ENCODE data around the gene RCAN3.

The RCAN3 gene

DNA sequence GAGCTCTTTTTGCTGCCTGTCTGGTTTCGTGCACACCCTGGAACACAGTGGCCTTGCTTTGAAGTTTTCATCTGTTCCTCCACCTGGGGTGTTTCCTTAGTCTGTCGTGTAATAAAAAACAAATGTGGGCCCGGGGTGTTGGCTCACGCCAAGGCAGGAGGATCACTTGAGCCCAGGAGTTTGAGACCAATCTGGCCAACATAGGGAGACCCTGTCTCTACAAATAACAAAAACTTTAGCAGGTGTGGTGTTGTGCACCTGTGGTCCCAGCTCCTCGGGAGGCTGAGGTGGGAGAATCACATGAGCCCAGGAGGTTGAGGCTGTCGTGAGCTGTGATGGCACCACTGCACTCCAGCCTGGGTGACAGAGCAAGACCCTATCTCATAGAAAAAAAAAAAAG lies 57.7 kb downstream of the RCAN3 start:
- TF ChIP-seq CTCF (conservative IDR thresholded peaks at IDR 0.05; ENCODE audit: control insufficient read depth, insufficient read depth, low read depth, low read length), result no peak
- no peak overlapping the region for H3K4me3 ChIP-seq (ENCODE audit: control insufficient read depth, low read depth, low read length)

DNA sequence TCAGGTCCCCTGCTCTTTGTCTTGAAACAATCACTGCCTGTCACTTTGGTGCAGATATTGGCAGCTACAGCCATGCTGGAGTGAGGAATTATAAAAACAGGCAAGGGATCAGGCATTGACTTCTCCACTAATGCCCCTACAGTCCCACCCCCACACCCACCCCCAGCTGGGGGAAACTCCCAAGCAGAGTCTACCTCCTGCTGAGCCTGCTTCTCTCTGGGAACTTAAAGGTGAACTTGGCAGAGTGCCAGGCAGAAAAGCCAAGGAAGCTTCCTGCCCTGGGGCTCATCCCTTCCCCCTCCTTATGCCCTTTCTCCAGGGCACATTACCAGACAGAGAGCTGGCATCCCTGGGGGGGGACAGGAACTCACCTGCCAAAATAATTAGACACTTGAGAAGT lies 60.0 kb downstream of the RCAN3 start:
- H3K4me3 ChIP-seq (ENCODE audit: control insufficient read depth, low read depth, low read length), result no peak overlapping the region
- TF ChIP-seq CTCF (conservative IDR thresholded peaks at IDR 0.05; ENCODE audit: control insufficient read depth, insufficient read depth, low read depth, low read length), result no peak
- no peak for DNase-seq (ENCODE audit: low read depth)

More for the DNA sequence above, 57.7 kb downstream of the RCAN3 start:
- DNase-seq (ENCODE audit: low read depth), result no peak

DNA sequence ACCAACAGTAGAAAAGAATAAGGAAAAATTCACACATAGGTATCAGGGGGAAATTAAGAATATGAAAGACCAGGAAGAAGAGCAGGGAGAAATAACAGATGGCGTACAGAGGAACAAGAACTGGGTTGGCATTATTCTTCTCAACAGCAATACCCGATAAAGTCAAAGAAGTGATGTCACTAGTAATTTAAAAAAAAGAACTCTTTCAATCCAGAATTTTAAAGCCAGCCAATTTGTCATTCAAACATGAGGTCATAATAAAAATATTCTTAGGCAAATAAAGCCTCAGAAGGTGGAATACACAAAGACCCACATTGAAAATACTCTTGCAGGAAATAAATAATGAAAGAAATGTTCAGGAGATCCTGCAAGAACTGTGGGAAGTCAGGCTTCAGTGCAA lies 62.1 kb downstream of the RCAN3 start:
- TF ChIP-seq CTCF (conservative IDR thresholded peaks at IDR 0.05; ENCODE audit: control insufficient read depth, insufficient read depth, low read depth, low read length), result no peak
- no peak overlapping the region for H3K4me3 ChIP-seq (ENCODE audit: control insufficient read depth, low read depth, low read length)
- no peak for DNase-seq (ENCODE audit: low read depth)

DNA sequence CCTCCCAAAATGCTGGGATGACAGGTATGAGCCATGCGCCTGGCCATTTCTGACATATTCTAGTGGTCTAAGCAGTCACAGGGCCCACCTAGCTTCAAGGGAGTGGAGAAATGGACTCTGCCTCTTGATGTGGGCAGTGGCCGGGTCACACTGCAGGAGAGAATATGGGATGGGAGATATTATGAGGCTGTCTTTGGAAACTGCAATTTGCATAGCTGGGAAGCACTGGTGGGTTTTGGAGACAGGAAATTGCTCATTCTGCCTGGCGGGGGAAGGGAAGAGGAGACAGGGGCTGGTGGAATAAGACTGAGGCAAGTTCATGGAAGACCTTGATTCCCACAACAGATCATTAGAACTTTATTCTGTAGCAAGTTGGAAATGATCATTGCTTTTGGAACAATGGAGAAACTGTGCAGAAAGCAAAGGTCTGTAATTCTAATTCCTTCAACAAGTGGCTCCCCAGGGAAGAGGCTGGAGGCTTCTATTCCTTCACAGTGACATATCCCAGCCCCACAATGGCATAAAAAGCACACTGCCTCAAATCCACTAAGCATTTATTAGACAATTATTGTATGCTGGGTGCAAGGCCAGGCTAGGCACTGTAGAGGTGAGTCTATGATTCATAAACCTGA lies 63.7 kb downstream of the RCAN3 start:
- no peak for TF ChIP-seq CTCF (conservative IDR thresholded peaks at IDR 0.05; ENCODE audit: control insufficient read depth, insufficient read depth, low read depth, low read length)
- no peak for DNase-seq (ENCODE audit: low read depth)
- no peak overlapping the region for H3K4me3 ChIP-seq (ENCODE audit: control insufficient read depth, low read depth, low read length)

GRCh38 chr1:24567792-24568388 lies 65.3 kb downstream of the RCAN3 start:
- DNase-seq (ENCODE audit: low read depth), result no peak
- H3K4me3 ChIP-seq (ENCODE audit: control insufficient read depth, low read depth, low read length), result no peak overlapping the region
- no peak for TF ChIP-seq CTCF (conservative IDR thresholded peaks at IDR 0.05; ENCODE audit: control insufficient read depth, insufficient read depth, low read depth, low read length)

- no peak overlapping the region for H3K4me3 ChIP-seq (ENCODE audit: control insufficient read depth, low read depth, low read length)
- TF ChIP-seq CTCF (conservative IDR thresholded peaks at IDR 0.05; ENCODE audit: control insufficient read depth, insufficient read depth, low read depth, low read length), result no peak
- DNase-seq (ENCODE audit: low read depth), result no peak
These were observed 65.8 kb downstream of the RCAN3 start for GRCh38 chr1:24568475-24568874.
